ENCODE data around the gene NR1I2.

DNA sequence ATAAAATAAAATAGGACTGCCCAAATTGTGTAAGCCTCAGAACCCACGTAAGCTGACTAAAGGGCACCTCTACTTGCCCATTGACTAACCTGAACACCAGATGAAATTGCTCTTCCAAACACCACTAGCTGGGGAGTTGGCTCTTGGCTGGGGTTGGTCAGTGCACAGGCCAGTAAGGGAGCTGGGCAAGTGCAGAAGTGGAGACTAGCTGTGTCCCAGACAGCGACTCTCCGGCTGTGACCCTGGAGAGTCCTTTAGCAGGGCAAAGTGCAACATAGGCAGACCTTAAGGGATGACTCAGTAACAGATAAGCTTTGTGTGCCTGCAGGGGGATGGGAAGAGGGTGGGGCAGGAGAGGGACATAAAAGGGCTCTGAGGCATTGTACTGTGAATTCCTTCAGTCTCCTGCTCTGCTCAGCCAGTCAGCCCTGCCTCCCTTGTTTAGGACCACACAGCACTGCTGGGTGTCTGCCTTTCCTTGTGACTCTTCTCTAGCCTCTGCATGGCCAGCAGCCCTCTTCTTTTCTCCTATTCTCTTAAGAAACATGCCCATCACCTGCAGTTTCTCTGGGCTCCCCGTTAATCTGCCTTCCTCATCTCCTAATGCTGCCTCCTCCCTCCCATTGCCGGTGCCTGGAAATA is 13.2 kb downstream of the NR1I2 start:
- TF ChIP-seq POLR2A (IDR thresholded peaks at IDR 0.05) (peak; percentile 56), EP300 (IDR thresholded peaks at IDR 0.05; ENCODE audit: low read depth) (peak; percentile 69)
